HT1080 (cell line): ENCODE data around the gene PPFIA4. TPM values are rescaled to one million over a fixed set of nuclear protein-coding genes. Genes with fewer than 3 reads are reported as not detected.

Source experiments
- DNase-seq: peaks from one replicate; pipeline ENCODE4 v3.0.0-alpha.2; 2015; ENCODE audit warnings: low read depth
- total RNA-seq: library from RNA; depleted of rRNA; stranded (reverse); fragments of >200 nt; shearing (Covaris generic); gene quantifications from 2 replicates; pipeline ENCODE4 v1.2.3, GENCODE V29; 2014

PPFIA4 gene
- total RNA-seq, 1 experiment from 2014 or later, result 2.4 TPM

DNA sequence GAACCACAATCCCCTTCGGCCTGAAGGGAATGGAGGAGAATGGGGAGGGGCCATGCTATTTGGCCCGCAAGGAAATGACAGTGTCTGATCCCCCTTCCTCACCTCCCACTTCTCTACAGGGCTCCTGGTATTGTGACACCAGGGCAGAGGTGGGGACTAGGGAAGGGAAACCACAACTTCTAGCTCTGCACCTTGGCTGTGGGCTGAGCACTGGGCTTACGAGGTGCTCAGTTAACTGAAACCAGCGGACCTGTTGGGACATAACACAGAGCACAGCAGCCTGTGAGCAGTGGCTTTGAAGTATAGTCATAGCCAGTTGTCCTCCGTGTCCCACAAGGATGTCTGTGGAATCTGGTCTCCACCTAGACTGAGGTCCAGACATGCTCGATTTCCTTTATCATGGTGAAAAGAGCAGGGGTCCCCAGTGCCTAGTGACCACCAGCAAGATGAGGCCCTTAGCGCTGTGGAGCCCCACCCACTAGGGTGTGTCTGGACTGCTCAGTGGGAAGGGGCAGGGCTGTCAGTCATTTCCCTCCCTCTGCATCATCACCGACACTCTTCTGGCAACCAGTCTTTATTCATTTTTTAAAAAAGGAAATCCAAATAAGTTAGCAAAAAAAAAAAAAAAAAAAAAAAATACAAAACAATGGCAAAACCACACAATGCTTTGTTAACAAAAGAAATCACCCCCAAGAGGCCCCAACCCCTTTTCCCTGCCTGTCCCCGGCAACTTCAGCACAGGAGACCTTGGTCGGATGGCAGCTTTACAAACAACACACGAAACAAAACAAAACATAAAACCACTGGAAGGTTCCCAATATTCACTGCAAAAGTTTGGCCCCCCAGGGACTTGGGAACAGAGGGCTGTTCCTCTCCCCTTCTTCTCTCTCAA is 56.5 kb downstream of the PPFIA4 start:
- no peak for DNase-seq

DNA sequence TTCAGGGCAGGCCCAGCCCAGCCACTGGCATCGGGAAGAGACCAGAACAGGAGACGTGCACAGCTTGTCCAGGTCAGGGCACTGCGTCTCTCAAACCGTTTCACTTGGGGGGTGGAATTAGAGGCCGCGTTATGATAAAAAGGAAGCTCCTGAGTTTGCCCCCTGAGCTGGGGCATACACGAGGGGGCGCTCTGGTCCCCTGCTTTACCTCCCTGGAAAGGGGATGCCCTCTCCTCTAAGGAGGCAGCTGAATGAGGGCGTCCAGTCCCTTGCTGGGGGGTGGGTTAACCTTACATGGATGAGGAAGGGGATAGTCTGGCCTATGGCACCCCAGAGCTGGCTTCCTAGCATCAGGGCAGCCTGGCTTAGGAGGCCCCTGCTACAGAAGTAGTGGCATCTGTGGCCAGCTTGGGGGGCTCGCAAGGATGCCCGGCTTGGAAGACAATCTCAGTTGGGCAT is 57.2 kb downstream of the PPFIA4 start:
- DNase-seq, result no peak

DNA sequence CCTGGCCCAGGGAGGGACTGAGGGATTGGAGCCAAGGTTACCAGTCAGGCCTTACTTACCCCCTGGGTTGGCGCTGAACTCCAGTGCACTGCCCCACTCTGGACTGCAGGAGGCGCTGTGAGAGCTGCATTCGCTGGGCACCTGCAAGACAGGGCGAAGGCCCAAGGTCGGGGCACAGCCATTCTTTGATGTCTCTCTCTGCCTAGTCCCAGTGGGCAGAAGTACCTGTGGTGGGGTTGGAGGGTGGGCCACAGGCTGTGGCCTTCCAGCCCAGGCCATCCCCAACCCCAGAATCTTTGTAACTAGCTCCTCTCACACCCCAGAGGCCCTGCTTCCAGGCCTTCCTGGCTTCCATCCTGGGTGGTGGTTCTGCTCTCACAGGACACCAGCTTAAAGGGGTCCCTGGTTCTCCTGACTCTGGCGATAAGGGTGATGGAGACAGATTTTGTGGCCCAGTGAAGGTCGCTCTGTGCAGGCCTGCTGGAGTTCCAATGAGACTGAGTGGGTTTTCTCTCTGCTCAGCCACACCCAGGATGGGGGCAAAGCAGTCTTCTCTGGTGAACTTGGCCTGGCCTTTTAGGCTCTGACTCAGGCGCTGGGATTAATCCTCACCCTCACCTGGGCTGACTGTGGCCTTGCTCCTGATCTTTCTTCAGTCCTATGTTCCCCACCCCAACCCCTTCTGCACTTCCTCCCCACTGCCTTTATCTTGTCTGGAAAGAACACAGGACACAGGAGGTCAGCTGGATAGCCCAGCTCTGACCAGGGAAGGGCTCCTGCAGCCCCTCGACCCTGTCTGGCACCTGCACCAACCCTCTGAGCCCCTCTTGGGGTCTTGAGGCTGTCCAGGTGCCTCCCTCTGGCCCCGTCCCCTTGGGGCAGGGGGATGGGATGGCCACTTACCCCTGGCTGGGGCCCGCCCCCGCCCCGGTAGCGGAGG is 58.6 kb downstream of the PPFIA4 start:
- no peak for DNase-seq

DNA sequence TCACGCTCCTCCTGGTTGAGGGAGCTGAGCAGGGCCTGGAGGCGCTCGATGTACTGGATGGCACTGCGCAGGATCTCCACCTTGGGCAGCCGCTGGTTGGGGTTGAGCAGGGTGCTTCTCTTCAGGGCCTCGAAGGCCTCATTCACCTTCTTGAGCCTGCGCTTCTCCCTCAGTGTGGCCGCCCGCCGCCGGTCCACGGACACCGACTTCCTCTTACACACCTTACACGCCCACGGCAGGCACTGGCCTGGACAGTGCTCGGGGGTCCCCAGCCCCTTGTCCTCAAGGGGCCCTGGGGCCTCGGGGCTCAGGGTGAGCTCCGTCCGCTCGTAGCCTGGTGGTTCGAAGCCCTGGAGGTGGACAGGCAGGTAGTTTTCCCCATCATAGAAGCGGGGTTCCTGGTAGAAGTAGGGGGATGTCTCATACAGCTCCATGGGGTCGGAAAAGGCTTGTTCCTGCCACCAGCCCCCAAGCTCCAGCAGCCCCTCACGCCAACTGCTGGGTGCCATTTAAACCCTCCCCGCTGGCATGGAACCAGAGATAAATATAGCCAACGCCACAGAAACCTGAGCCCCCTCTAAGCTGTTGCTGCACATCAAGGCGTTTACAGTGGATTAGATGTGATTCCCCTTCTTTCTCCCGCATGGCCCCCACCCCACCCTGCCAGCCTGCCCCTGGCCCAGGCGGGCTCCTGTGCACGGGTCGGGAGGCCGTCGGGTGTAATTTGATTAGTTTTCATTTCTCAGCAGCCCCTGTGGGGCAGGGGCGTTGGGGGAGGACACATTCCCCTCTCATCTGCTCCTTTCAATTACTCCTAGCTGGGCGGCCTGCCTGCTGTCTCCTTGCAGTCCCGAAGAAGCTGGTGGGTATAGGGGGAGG is 59.5 kb downstream of the PPFIA4 start, which contains the start of gene MYOG:
MYOG (minus strand) TSS at position 485 of the 879 bp plus-strand sequence; CDS start at position 434, 51 bp downstream.
- DNase-seq, result no peak

DNA sequence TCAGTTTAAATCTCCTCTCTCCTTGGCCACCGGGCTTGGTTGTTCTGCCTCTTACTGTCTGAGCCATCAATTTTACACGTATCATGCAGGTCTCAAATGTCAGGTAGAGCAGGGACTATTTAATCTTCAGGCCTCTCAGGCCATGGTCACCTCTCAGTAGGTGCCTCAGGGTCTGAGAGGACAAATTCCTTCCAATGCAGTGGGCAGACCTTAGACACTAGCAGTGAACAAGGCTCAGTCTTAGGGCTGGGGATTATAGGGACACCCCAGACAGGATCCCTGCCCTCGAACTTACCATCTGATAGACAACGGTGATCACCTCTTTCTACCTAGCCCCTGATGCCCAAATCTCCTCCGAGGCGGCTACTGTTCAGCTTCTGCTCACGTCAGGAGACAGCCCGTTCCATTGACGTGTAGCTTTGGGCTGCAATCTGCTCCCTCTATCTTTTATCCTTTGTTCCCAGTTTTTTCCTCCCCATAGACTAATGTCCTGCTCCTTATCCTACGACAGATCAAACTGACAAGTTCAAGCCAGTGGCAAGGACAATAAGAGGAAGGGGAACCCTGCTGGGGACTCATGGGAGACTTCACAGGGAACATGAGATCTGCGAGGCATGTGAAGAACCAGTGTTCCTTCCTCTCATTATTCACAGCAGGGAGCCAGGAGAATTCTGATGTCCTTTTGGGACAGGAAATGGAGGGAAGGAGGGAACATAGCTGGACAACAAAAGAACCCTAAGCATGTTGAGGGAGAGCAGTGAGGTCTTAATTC is 60.9 kb downstream of the PPFIA4 start:
- no peak for DNase-seq

DNA sequence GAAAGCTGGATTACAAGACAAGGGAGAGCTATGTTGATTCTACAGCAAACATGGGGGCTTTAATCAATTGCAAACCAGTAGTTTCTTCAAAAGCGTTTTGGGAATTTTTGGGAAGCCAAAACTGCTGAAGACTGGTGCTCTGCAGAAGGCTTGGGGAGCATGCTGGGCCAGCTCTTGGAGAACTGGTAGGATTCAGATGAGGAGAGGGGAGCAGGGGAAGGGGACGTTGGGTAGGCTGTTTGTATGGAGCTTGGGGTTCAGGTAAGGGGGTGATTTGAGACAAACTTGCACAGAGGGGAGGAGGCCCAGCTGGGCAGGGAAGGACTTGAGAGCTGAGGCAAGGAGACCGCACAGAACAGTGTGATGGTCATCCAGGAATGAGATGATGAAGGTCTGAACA is 62.1 kb downstream of the PPFIA4 start:
- DNase-seq, result no peak

DNA sequence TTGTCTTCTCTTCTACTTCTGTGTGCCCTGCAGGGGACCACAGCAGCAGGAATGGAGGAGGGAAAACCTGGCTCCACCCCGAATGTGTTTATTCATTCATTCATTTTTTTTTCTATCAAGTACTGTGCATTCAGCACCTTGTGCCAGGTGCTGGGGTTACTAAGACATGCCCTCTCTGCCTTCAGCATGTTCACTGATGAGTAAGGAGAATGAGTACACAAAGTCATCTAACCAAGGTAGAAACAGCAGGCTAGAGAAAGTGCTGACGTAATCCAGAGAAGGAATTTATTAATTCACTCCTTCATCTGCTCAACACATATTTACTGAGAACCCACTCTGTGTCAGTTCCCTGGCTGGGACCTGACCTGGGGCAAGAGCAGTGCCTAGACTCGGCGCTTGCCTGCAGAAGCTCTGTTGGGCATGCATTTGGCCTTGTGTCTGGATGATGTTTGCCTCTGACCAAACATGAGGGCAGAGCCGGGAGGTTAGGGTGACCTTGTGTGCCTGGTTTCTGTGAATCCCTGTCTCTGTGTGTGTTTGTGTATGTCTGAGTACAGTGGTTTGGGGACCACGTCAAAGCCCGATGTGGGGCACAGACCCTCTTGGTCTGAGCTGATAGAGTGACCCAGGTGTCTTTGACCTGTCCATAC is 62.8 kb downstream of the PPFIA4 start:
- no peak for DNase-seq

DNA sequence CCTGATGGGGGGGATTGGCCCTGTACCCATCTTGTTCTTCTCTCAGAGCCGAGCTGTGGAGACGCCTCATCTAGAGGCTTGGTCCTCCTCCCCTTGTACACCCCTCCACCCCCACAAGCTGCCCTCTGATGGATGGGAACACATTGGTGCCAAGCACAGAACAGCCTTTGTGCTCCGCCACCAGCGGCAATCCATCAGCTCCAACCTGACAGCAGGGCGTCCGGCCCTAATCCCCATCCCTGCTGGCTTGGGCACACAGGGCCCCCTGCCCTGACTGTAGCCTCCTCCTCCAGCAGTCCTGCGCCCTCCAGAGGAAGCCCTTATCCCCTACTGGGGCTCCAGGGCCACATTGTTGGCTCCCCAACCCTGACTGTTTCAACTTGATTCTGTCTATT is 63.4 kb downstream of the PPFIA4 start:
- DNase-seq, result no peak

DNA sequence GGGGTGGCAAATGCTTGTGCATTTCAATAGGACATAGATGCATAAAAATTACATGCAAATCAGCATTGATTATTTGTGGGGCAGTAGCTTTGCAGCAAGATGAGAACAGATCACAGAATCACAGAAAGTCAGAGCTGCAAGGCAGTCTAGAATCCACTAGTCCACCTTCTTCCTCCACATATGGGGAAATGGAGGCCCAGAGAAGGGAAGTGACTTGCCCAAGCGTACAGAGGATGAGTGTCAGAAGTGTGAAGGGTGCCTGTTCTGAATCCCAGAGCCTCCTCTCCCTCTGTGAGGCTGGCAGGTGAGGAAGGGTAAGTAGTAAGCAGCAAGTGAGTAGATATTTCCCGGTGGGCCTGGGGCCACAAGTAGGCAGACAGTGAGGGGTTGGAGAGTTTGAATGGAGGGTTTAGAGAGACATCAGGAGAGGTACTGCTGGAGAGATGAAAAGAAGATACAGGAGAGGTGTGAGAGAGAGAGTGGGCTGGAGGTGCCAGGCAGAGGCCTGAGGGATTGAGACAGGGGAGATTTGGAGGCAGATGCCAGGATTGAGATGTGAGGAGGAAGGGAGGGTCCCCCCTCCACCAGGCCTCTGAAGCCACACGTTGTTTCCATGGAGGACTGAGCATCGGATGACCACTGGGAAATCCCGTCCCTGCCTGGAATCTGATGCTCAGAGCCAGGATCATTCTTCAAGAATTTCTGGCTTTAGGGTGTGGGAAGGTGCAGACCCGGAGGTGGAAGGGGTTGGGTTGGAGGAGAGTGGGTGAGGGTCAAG is 64.3 kb downstream of the PPFIA4 start:
- no peak for DNase-seq

DNA sequence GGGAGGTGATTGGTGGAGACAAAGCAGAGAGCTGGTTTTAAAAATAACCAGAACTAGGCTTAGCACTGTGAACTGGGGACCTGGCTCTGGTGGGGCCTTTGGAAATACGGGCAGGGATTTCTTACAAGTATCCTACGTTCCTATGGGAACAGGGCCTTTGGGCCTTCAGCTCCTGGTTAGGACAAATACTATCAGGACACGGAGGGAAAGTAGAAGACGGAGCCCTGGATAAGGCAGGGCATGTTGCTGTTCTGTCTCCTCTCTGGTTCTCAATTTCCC is 64.8 kb downstream of the PPFIA4 start:
- no peak for DNase-seq

DNA sequence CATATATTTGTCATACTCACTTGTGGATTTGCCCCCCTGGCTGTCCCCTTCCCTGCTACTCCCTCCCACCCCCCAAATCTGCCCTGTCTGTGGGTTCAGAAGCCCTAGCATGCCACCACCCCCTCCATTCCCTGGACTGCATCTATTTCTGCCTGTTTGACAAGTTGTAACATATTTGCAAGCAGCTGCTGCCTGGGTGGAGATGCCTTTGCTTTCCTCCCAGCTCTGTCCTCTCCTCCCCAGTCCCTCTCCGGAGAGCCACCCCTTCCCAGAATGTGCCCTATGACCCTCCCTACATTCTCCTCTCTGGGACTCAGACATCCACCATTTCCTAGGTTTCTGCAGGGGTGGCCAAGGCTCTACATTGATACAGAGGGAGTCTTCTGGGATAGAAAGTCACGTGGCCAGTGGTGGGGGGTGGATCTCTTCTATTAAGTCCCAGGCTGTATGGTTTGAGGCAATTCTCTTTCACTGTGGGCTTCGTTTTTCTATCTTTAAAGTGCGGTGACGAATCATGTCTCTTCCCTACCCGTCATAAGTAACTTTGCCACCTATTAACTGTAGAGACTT is 65.6 kb downstream of the PPFIA4 start:
- DNase-seq, result no peak

DNA sequence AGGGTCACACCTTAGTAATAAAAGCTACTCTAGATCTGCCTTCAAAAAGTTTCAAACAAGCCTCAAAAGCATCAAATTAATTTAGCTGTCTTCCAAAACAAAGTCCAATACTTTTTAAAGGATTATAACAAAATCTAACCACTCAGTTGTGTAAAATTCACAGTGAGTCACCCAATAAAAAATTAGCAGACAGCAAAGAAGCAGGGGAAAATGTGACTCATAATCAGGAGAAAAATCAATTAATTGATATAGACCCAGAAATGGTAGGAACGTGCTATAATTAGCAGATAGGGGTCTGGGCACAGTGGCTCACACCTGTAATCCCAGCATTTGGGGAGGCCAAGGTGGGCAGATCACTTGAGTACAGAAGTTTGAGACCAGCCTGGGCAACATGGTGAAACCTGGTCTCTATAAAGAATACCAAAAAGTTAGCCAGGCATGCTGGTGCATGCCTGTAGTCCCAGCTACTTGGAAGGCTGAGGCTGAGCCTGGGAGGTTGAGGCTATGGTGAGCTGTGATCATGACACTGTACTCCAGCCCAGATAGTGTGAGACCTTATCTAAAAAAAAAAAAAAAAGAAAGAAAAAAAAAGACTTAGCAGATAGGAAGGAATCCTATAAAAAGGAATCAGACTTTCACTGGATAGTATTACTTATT is 67.6 kb downstream of the PPFIA4 start:
- no peak for DNase-seq

DNA sequence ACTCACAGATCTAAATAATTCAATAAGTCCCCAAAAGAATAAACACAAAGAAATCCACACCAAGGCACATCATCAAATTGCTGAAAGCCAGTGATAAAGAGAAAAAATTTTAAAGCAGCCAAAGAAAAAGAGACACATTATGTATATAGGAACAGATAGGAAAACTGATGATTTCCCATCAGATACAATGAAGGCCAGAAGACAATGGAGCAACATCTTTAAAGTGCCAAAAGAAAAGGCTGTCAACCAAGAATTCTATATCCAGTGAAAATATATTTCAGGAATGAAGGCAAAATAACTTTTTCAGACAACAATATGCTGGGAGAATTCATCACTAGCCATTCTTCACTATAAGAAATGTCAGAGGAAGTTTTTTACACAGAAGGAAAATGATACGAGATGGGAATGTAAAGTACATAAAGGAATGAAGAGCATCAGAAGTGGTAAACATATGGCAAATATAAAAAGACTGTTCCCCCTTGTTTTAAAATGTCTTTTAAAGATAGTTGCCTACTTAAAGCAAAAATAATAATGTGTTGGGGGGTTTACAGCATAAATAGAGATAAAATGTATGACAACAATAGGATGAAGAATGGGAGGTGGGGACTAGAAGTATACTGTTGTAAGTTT is 68.9 kb downstream of the PPFIA4 start:
- DNase-seq, result no peak

DNA sequence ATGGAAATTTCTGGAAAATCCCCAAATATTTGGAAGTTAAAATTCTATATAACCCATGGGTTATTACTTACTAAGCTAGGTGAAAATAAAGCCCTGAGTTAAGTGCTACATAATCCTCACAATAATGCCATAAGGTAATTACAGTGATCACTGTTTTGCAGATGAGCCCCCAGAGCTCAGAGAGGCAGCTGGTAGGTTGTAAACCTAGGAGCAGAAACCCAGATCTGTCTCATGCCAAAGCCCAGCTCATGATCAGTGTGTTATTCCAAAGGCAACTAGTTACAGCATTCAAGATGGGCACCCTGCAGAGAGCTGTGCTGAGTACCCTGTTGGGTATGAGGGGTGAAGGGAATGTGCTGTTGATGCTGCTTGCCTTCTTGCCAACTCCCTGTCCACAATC is 70.3 kb downstream of the PPFIA4 start:
- no peak for DNase-seq

DNA sequence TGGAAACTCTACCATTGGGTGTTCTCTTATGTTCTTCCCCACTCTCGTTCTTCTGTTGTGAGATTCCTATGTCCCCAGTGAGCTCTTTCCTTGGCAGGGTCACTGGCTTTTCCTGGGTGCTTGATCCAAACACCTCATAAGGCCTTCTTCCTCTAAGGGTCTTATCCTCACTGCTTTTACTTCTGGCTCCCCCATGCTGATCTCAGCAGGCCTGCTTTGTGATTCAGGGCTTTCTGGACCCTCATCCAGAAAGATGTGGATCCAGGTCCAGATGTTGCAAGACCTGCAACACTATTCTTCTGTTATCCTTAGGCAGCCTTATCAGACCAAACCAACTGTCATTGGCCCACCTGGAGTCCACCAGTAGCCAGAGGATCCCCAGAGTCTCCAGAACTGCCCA is 70.7 kb downstream of the PPFIA4 start:
- no peak for DNase-seq

DNA sequence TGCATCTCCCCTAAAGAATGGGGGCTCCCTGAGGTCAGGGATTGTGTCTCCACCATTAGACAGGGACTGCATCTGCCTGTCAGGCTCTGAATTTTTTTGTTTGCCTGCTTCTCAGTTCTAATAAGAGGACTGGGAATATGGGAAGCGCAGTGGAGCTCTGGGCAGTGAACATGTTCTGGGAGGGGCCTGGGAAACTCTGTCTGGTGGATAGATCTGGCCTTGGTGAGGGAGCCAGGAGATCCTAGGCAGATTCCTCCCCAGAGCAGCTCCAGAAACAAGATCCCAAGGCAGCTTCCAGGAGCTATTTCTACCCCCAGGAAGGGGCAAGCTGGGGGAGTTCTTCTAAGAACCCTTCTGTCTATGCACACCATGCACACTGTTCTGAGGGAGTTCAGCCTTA is 72.2 kb downstream of the PPFIA4 start:
- DNase-seq, result no peak

DNA sequence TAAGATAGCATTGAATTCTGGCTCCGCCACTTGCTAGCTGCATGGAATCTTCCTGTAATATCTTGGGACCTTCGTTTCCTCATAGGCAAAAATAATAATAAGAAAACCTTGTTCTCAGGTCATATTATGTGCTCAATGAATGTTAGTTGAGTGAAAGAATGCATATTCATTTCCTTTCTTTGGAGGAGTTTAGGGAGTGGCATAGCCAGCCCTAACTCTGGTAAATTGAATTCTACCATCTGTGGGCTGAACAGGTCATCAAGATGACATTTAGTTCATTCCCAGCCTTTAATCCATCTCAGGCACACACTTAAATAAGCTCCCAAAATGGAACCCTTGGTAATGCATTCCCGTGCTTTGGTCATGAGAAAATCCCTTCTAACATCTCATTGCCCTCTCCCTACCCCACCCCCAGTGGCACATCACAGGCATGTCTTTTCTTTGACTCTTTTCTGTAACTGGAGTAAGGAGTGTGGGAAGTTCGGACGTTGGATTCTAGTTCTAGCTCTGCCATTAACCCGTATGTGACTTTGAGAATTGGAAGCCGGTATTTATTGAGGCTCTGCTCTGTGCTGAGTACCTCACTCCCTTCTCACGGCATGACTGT is 72.7 kb downstream of the PPFIA4 start:
- no peak for DNase-seq
